ENCODE data around the gene RUNX1.

RUNX1 gene

DNA sequence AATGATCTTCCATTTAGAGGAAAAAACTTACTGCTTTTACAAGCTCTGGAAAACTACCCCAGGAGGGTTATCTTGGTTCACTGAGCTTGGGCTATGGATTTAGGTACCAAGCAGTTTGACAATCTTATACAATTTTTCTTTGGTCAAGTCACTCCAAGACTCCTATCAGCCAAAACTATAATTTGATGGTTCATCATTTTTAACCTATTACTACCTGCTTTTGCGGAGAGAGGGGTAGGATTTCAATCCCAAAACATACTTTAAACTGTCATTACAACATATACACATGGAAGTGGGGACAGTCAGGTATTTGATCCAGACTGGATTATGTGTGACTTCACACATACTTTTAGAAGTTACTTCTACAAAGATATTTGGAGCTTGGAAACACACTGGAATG is 71.8 kb downstream of the RUNX1 start (continued):
- TF ChIP-seq CSRNP3 (CRISPR knock-in tag; IDR thresholded peaks at IDR 0.05) (no peak), BACH2 (CRISPR knock-in tag; IDR thresholded peaks at IDR 0.05; ENCODE audit: borderline replicate concordance) (no peak)

DNA sequence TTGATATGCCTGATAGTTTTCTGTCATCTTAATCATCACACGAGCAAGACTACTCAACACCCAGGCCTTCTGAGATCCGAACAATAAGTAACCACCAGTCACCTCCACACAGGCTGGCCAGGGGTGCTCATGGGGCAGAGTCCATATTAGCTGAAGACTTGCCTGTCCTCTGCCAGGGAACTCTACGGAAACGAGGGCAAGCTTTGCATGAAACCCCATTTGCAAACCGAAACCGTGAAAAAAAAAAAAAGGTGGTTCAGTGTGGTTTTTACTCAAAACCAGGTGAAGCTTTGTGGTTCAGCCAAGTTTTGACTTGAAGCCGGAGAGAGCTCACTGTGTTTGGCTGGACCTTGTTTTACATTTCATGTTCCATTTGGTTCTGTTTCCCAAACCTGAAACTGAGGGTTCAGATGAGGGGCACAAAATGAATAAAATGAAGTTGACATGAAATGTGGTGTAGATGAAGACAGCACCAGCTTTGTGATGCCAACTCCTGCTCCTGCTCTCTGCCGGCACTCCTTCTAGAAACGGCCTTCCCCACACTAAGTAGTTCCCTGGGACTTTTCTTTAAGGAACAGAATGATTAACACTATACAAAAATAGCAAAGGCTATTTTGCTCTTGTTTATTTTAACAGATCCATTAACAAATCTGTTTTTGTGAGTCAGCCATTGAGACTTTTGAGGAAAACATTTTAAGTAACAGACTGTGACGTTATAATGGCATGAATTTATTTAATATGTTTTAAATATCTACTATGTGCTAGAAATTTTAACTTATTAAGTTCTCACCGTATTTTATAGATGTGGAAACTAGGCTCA is 74.7 kb downstream of the RUNX1 start:
- ATAC-seq = no peak
- TF ChIP-seq ESRRG (CRISPR knock-in tag; IDR thresholded peaks at IDR 0.05) = no peak
- no peak for TF ChIP-seq ISL1 (CRISPR knock-in tag; IDR thresholded peaks at IDR 0.05)
- TF ChIP-seq, protein P1, sequence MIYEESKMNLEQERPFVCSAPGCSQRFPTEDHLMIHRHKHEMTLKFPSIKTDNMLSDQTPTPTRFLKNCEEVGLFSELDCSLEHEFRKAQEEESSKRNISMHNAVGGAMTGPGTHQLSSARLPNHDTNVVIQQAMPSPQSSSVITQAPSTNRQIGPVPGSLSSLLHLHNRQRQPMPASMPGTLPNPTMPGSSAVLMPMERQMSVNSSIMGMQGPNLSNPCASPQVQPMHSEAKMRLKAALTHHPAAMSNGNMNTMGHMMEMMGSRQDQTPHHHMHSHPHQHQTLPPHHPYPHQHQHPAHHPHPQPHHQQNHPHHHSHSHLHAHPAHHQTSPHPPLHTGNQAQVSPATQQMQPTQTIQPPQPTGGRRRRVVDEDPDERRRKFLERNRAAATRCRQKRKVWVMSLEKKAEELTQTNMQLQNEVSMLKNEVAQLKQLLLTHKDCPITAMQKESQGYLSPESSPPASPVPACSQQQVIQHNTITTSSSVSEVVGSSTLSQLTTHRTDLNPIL (CRISPR knock-in tag; IDR thresholded peaks at IDR 0.05; ENCODE audit: low read depth) = no peak
- no peak for TF ChIP-seq ZFP30 (CRISPR knock-in tag; IDR thresholded peaks at IDR 0.05)

DNA sequence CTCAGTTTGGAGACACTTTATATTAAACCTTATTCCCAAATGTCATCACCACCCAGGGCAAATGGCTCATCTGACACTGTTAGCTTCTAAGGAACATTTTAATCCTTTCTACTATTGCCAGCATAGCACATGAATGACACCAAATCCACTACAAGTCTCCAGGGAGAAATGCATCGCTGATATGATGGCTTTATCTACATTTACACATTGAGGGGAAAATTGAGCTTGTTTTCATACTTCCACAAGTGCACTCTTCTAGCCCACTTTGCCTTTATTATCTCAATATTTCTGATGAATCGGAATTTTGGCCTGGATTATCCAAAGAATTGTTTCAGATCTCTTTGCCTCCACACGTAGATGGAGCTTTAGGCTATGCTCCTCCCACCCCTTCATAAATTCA is 75.4 kb downstream of the RUNX1 start:
- ATAC-seq = no peak
- no peak for TF ChIP-seq RARB (CRISPR knock-in tag; IDR thresholded peaks at IDR 0.05)
- no peak for TF ChIP-seq TOX (CRISPR knock-in tag; IDR thresholded peaks at IDR 0.05; ENCODE audit: borderline replicate concordance)
- TF ChIP-seq ZC3H10 (CRISPR knock-in tag; IDR thresholded peaks at IDR 0.05) = no peak
- TF ChIP-seq ZFP3 (CRISPR knock-in tag; IDR thresholded peaks at IDR 0.05) = no peak
- TF ChIP-seq PATZ1 (CRISPR knock-in tag; IDR thresholded peaks at IDR 0.05; ENCODE audit: borderline replicate concordance) = no peak

DNA sequence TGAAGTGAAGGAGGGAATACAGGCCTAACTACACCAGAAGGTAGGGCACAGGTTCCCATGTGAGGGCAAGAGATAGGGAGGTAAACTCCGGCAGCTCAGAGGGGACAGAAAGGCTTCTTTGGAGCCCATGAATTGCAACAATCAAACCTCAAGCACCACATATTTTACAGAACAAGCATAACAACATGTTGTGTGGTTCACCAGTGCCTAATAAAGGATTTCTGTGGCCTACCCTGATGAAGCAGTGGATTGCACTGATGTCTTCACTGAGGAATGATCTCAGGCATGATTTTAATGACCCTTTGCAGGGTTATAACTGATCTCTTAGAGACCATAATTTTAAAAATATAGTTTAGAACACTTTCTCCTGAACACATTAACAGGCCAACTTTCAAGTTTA is 77.4 kb downstream of the RUNX1 start:
- no peak for ATAC-seq
- TF ChIP-seq, protein P1 (CRISPR knock-in tag; IDR thresholded peaks at IDR 0.05; ENCODE audit: low read depth) = no peak
- TF ChIP-seq PATZ1 (CRISPR knock-in tag; IDR thresholded peaks at IDR 0.05; ENCODE audit: borderline replicate concordance) = no peak
- TF ChIP-seq CSRNP3 (CRISPR knock-in tag; IDR thresholded peaks at IDR 0.05) = no peak
- TF ChIP-seq SNAI2 (CRISPR knock-in tag; IDR thresholded peaks at IDR 0.05) = no peak
- no peak for TF ChIP-seq RARB (CRISPR knock-in tag; IDR thresholded peaks at IDR 0.05)
- TF ChIP-seq PPARA (CRISPR knock-in tag; IDR thresholded peaks at IDR 0.05; ENCODE audit: borderline replicate concordance) = no peak
- no peak for TF ChIP-seq TSHZ2 (CRISPR knock-in tag; IDR thresholded peaks at IDR 0.05)
- no peak for TF ChIP-seq ZFP30 (CRISPR knock-in tag; IDR thresholded peaks at IDR 0.05)
- TF ChIP-seq ZC3H10 (CRISPR knock-in tag; IDR thresholded peaks at IDR 0.05) = no peak
- TF ChIP-seq ISL1 (CRISPR knock-in tag; IDR thresholded peaks at IDR 0.05) = no peak
- TF ChIP-seq BACH2 (CRISPR knock-in tag; IDR thresholded peaks at IDR 0.05; ENCODE audit: borderline replicate concordance) = no peak
- TF ChIP-seq, protein P2, sequence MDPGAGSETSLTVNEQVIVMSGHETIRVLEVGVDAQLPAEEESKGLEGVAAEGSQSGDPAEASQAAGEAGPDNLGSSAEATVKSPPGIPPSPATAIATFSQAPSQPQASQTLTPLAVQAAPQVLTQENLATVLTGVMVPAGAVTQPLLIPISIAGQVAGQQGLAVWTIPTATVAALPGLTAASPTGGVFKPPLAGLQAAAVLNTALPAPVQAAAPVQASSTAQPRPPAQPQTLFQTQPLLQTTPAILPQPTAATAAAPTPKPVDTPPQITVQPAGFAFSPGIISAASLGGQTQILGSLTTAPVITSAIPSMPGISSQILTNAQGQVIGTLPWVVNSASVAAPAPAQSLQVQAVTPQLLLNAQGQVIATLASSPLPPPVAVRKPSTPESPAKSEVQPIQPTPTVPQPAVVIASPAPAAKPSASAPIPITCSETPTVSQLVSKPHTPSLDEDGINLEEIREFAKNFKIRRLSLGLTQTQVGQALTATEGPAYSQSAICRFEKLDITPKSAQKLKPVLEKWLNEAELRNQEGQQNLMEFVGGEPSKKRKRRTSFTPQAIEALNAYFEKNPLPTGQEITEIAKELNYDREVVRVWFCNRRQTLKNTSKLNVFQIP (CRISPR knock-in tag; IDR thresholded peaks at IDR 0.05; ENCODE audit: borderline replicate concordance, low read depth) = no peak
- no peak for TF ChIP-seq TOX (CRISPR knock-in tag; IDR thresholded peaks at IDR 0.05; ENCODE audit: borderline replicate concordance)
- no peak for TF ChIP-seq OSR1 (CRISPR knock-in tag; IDR thresholded peaks at IDR 0.05)

Measured in SK-N-SH treated with all-trans-retinoic acid at 6 μM for 48 hours (cell line).